Measurements from ENCODE around the gene TMBIM6. TPM values are rescaled to one million over a fixed set of nuclear protein-coding genes. Genes with fewer than 3 reads are reported as not detected.

The TMBIM6 gene
- total RNA-seq, 1 experiment from 2014 or later = 525 TPM

DNA sequence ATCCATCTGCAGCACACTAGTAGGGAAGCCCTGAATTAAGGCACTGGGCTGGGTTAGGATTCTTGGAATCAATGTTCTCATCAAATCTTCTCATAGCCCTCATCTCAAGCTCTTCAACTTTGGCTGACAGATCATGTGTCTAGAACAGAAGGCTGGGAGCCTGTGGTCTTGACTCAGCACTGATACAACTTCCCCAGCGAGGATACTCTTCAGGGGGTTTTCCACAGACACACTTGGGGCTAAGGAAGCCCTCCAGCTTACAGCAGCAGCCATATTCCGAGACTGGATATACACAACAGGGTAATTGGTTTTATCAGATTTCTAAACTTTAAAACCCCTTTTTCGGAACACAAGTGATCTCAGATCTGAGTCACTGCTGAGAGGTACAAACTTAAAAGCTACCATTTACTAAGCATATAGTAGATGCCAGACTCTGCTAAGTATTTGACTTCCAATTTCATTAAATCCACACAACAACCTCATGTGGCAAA, 37.7 kb upstream of the TMBIM6 start:
- no peak overlapping the region for H3K27ac ChIP-seq (ENCODE audit: low read length)
- no peak for DNase-seq (ENCODE audit: low read depth, low spot score)

DNA sequence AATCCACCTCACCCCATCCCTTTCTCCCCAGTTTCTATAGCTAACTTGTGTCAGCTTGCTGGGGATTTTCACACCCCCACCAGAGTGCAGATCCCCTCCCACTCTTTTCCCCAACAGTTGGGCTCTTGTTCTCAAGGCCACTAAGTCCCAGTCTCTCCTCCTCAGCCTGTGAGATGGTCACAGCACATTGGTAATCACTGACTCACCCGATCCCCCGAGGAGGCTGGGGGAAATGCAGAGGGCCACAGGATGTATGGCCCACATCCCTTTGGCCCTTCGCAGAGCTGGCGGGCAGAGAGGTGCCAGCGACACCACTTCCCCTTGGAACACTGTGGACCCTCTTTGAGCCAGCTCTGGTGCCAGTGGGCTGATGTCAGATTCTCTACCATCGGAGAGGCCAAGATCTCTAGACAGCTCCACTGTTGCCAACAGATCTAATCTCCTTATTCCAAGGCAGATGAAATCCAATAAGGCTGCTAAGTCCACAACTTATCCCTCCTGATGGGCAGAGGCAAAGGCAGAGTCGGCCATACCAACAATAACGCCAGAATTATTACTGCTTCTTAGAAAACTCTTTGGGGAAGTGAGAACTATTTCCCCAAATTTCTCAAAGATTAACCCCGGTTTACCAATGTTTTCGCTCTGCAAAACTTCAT, 35.8 kb upstream of the TMBIM6 start:
- intact Hi-C loops (cut with micrococcal nuclease; ENCODE audit: unreplicated experiment) = loop anchor here (2.0 kb wide), 1 partner anchor 69 kb away; no protein-coding TSS in a partner anchor
- ChIA-PET POLR2A (interaction anchor here (0.5 kb wide), 1 partner anchor 127 kb away, joined by 6 read pairs; no protein-coding TSS in a partner anchor), CTCF (interaction anchor here (1.1 kb wide), 1 partner anchor 53 kb away, joined by 3 read pairs; no protein-coding TSS in a partner anchor)
- Histone ChIP-seq H3K4me1 (ENCODE audit: control insufficient read depth, insufficient read depth, low read length) (peaks cover 16% of the 10 kb centered on the region), H3K27ac (ENCODE audit: low read length) (peak overlapping the region; percentile 80), H3K9me3 (ENCODE audit: control insufficient read depth, insufficient read depth, low read depth, low read length) (no peaks in the 10 kb centered on the region), H3K27me3 (ENCODE audit: control insufficient read depth, insufficient read depth, low read length) (peaks cover 4% of the 10 kb centered on the region; the same call in 1 of the 2 replicates), H3K4me3 (ENCODE audit: low read depth in 2 of 2, low read length in 2 of 2) (peak overlapping the region; percentile 75 to 79), H3K36me3 (ENCODE audit: control insufficient read depth, insufficient read depth, low read length) (no peaks in the 10 kb centered on the region)
- TF ChIP-seq TCF7L2 (IDR thresholded peaks at IDR 0.05; ENCODE audit: low read depth, low read length) (no peak), POLR2AphosphoS5 (IDR thresholded peaks at IDR 0.05; ENCODE audit: low read depth, low read length) (no peak), SIN3A (IDR thresholded peaks at IDR 0.05; ENCODE audit: borderline replicate concordance, insufficient read depth, low read depth, low read length) (no peak)
- TF ChIP-seq, protein P1, sequence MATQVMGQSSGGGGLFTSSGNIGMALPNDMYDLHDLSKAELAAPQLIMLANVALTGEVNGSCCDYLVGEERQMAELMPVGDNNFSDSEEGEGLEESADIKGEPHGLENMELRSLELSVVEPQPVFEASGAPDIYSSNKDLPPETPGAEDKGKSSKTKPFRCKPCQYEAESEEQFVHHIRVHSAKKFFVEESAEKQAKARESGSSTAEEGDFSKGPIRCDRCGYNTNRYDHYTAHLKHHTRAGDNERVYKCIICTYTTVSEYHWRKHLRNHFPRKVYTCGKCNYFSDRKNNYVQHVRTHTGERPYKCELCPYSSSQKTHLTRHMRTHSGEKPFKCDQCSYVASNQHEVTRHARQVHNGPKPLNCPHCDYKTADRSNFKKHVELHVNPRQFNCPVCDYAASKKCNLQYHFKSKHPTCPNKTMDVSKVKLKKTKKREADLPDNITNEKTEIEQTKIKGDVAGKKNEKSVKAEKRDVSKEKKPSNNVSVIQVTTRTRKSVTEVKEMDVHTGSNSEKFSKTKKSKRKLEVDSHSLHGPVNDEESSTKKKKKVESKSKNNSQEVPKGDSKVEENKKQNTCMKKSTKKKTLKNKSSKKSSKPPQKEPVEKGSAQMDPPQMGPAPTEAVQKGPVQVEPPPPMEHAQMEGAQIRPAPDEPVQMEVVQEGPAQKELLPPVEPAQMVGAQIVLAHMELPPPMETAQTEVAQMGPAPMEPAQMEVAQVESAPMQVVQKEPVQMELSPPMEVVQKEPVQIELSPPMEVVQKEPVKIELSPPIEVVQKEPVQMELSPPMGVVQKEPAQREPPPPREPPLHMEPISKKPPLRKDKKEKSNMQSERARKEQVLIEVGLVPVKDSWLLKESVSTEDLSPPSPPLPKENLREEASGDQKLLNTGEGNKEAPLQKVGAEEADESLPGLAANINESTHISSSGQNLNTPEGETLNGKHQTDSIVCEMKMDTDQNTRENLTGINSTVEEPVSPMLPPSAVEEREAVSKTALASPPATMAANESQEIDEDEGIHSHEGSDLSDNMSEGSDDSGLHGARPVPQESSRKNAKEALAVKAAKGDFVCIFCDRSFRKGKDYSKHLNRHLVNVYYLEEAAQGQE (IDR thresholded peaks at IDR 0.05; ENCODE audit: insufficient read depth in 1 of 2, low read depth in 2 of 2, low read length in 1 of 2) = no peak
- TF ChIP-seq, protein P2, sequence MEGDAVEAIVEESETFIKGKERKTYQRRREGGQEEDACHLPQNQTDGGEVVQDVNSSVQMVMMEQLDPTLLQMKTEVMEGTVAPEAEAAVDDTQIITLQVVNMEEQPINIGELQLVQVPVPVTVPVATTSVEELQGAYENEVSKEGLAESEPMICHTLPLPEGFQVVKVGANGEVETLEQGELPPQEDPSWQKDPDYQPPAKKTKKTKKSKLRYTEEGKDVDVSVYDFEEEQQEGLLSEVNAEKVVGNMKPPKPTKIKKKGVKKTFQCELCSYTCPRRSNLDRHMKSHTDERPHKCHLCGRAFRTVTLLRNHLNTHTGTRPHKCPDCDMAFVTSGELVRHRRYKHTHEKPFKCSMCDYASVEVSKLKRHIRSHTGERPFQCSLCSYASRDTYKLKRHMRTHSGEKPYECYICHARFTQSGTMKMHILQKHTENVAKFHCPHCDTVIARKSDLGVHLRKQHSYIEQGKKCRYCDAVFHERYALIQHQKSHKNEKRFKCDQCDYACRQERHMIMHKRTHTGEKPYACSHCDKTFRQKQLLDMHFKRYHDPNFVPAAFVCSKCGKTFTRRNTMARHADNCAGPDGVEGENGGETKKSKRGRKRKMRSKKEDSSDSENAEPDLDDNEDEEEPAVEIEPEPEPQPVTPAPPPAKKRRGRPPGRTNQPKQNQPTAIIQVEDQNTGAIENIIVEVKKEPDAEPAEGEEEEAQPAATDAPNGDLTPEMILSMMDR (IDR thresholded peaks at IDR 0.05) = no peak
- no peak for ATAC-seq
- TSS peak; percentile 79 for BruUV-seq (replicated peaks)
- DNase-seq (ENCODE audit: low read depth, low spot score) = no peak
- in situ Hi-C loops (cut with HindIII; ENCODE audit: low pct_unique_long_range_greater_than_20kb, low sequenced_read_pairs) = no loop called here

More for the DNA sequence above, 37.7 kb upstream of the TMBIM6 start:
- no peak for ATAC-seq
- no peaks in the 10 kb centered on the region for H3K36me3 ChIP-seq (ENCODE audit: control insufficient read depth, insufficient read depth, low read length)
- BruUV-seq (replicated peaks) = no TSS peak
- H3K27me3 ChIP-seq (ENCODE audit: control insufficient read depth, insufficient read depth, low read length) = no peaks in the 10 kb centered on the region
- no peaks in the 10 kb centered on the region for H3K9me3 ChIP-seq (ENCODE audit: control insufficient read depth, insufficient read depth, low read depth, low read length)
- in situ Hi-C loops (cut with HindIII; ENCODE audit: low pct_unique_long_range_greater_than_20kb, low sequenced_read_pairs) = no loop called here
- POLR2A ChIA-PET = interaction anchor here (0.6 kb wide), 1 partner anchor 11 kb away, joined by 4 read pairs; no protein-coding TSS in a partner anchor
- CTCF ChIA-PET = interaction anchor here (1.2 kb wide), 1 partner anchor 38 kb away, joined by 3 read pairs; the partner anchor contains the start of gene TMBIM6
- H3K4me1 ChIP-seq (ENCODE audit: control insufficient read depth, insufficient read depth, low read length) = peaks cover 16% of the 10 kb centered on the region
- H3K4me3 ChIP-seq (ENCODE audit: low read depth in 2 of 2, low read length in 2 of 2) = no peak overlapping the region
- intact Hi-C loops (cut with micrococcal nuclease; ENCODE audit: unreplicated experiment) = no loop called here
- TF ChIP-seq TCF7L2 (IDR thresholded peaks at IDR 0.05; ENCODE audit: low read depth, low read length) (no peak), POLR2AphosphoS5 (IDR thresholded peaks at IDR 0.05; ENCODE audit: low read depth, low read length) (no peak), SIN3A (IDR thresholded peaks at IDR 0.05; ENCODE audit: borderline replicate concordance, insufficient read depth, low read depth, low read length) (no peak)
- TF ChIP-seq, protein P1 (IDR thresholded peaks at IDR 0.05; ENCODE audit: insufficient read depth in 1 of 2, low read depth in 2 of 2, low read length in 1 of 2) = no peak
- TF ChIP-seq, protein P2 (IDR thresholded peaks at IDR 0.05) = no peak
